VCaP (cell line): ENCODE results near the gene SLC6A13.

Experiments
- H3K27ac ChIP-seq: fragments of 450-650 bp; 2 replicates; pipeline ENCODE4 v1.5.1; 2017
- CTCF ChIP-seq: fragments of 450-650 bp; conservative IDR thresholded peaks from 2 replicates; pipeline ENCODE4 v1.5.1; 2017; ENCODE audit warnings: mild to moderate bottlenecking, moderate library complexity

The SLC6A13 gene

GRCh38 chr12:253116-253831, 9.4 kb downstream of the SLC6A13 start:
- H3K27ac ChIP-seq, result no peak overlapping the region
- TF ChIP-seq CTCF, result no peak

GRCh38 chr12:252636-253035, 10.0 kb downstream of the SLC6A13 start:
- no peak overlapping the region for H3K27ac ChIP-seq
- TF ChIP-seq CTCF, result no peak

GRCh38 chr12:247271-247670, 15.4 kb downstream of the SLC6A13 start:
- TF ChIP-seq CTCF, result no peak
- no peak overlapping the region for H3K27ac ChIP-seq

- no peak for TF ChIP-seq CTCF
- no peak overlapping the region for H3K27ac ChIP-seq
Observed at GRCh38 chr12:243381-243780, 19.3 kb downstream of the SLC6A13 start.

GRCh38 chr12:242496-242895, 20.1 kb downstream of the SLC6A13 start:
- TF ChIP-seq CTCF, result no peak

GRCh38 chr12:241266-241665, 21.4 kb downstream of the SLC6A13 start:
- no peak for TF ChIP-seq CTCF
- H3K27ac ChIP-seq, result no peak overlapping the region

More at GRCh38 chr12:242496-242895, 20.1 kb downstream of the SLC6A13 start:
- H3K27ac ChIP-seq, result no peak overlapping the region

- H3K27ac ChIP-seq, result no peak overlapping the region
- TF ChIP-seq CTCF, result no peak
Observed at GRCh38 chr12:240566-240965, 22.1 kb downstream of the SLC6A13 start.
